ENCODE results near the gene SLC9A9.

- TF ChIP-seq, protein P1, sequence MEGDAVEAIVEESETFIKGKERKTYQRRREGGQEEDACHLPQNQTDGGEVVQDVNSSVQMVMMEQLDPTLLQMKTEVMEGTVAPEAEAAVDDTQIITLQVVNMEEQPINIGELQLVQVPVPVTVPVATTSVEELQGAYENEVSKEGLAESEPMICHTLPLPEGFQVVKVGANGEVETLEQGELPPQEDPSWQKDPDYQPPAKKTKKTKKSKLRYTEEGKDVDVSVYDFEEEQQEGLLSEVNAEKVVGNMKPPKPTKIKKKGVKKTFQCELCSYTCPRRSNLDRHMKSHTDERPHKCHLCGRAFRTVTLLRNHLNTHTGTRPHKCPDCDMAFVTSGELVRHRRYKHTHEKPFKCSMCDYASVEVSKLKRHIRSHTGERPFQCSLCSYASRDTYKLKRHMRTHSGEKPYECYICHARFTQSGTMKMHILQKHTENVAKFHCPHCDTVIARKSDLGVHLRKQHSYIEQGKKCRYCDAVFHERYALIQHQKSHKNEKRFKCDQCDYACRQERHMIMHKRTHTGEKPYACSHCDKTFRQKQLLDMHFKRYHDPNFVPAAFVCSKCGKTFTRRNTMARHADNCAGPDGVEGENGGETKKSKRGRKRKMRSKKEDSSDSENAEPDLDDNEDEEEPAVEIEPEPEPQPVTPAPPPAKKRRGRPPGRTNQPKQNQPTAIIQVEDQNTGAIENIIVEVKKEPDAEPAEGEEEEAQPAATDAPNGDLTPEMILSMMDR (IDR thresholded peaks at IDR 0.05 in 4 of 5, conservative IDR thresholded peaks at IDR 0.05 in 1 of 5): no peak
- no peak for TF ChIP-seq POLR2A (IDR thresholded peaks at IDR 0.05)
Measured at GRCh38 chr3:143326983-143327778, 521.1 kb downstream of the SLC9A9 start.
